Activated CD8-positive, alpha-beta T cell treated with anti-CD3 and anti-CD28 coated beads for 36 hours (primary cell): ENCODE results near the gene PDK2. TPM values are rescaled to one million over a fixed set of nuclear protein-coding genes. Genes with fewer than 3 reads are reported as not detected.

ENCODE experiments used
- ATAC-seq: fragments of 200-7000 bp; cut with Tn5 transposase; one replicate; pipeline ENCODE4 v1.10.0; 2021; ENCODE audit warnings: mild to moderate bottlenecking, moderate library complexity
- CTCF ChIA-PET: fragments of 350-600 bp; sonication (Branson Sonifier 250); formaldehyde crosslinking; loops from one replicate; lab custom pipeline; 2021; ENCODE audit warnings: antibody characterized with exemption; lab: Charles Lee
- POLR2A ChIA-PET: fragments of 350-600 bp; sonication (Branson Sonifier 250); formaldehyde crosslinking; loops from one replicate; lab custom pipeline; 2021; ENCODE audit warnings: antibody characterized with exemption; lab: Charles Lee
- DNase-seq: peaks from one replicate; pipeline ENCODE4 v3.0.0-alpha.2; 2020
- H3K27ac Mint-ChIP-seq: one replicate; pipeline ENCODE4 v1.8.0; 2021; ENCODE audit warnings: mild to moderate bottlenecking, mixed read lengths
- H3K27me3 Mint-ChIP-seq: one replicate; pipeline ENCODE4 v1.8.0; 2021; ENCODE audit warnings: mixed read lengths
- H3K36me3 Mint-ChIP-seq: one replicate; pipeline ENCODE4 v1.8.0; 2021; ENCODE audit warnings: low read depth, mixed read lengths
- H3K4me1 Mint-ChIP-seq: one replicate; pipeline ENCODE4 v1.8.0; 2021; ENCODE audit warnings: low read depth, mixed read lengths
- H3K4me3 Mint-ChIP-seq: one replicate; pipeline ENCODE4 v1.8.0; 2021; ENCODE audit warnings: mild to moderate bottlenecking, moderate library complexity, mixed read lengths
- H3K9me3 Mint-ChIP-seq: one replicate; pipeline ENCODE4 v1.8.0; 2021; ENCODE audit warnings: mixed read lengths
- intact Hi-C: fragments of 100-400 bp; cut with micrococcal nuclease; formaldehyde crosslinking; loops from one replicate; pipeline ENCODE4 v1.10.0; 2022
- total RNA-seq, 2 experiments: library from RNA; stranded (reverse); gene quantifications; one replicate each; pipeline ENCODE4 v1.2.3, GENCODE V29; 2021
- TF ChIP-seq, protein P1 (sequence below): fragments of 200-600 bp; IDR thresholded peaks from one replicate; pipeline ENCODE4 v1.8.0; 2022; ENCODE audit warnings: antibody characterized with exemption, mild to moderate bottlenecking

The PDK2 gene
- total RNA-seq, 2 experiments from 2014 or later = 6.0 to 7.7 TPM

DNA sequence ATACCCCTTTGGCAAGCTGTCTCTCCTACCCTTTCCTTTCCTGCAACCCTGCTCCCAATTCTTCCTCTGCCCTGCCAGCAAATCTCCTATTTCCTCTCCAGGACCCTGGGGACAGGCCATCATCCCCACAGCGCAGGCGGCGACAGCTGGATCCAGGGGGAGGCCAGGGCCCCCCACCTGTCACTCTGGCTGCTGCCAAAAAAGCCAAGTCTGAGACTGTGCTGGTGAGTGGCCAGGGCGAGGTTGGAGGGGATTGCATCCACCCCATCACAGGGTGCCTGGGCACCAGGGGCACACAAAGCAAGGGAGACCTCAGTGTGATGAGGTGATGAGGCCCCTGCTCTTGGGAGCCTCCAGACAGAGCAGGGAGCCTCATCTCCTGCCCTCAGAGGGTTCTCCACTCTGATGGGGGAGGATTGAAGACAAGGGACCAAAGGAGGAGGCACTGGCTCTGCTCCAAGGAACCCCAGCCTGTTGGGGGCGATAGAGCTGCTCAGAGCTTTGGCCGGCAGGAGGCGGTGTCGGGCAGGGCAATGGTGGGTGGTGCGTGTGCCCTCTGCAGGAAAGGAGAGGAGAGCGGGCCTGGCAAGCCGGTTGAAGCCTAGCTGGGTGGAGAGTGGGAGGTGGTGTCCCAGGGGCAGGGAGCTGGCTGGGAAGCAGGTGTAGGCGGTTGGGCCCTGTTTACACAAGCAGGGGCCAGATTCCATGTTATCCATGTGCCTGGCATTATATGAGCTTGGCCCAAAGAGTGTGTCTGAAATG is 15.6 kb upstream of the PDK2 start:
- no peaks in the 10 kb centered on the region for H3K4me1 Mint-ChIP-seq
- ChIA-PET CTCF (interaction anchor here (0.9 to 3.3 kb wide), 4 partner anchors 8 to 54 kb away, joined by 3 to 21 read pairs (median 4); no protein-coding TSS in a partner anchor), POLR2A (interaction anchor here (1.0 kb wide), 1 partner anchor 49 kb away, joined by 3 read pairs; no protein-coding TSS in a partner anchor)
- no peaks in the 10 kb centered on the region for H3K9me3 Mint-ChIP-seq
- TF ChIP-seq, protein P1, sequence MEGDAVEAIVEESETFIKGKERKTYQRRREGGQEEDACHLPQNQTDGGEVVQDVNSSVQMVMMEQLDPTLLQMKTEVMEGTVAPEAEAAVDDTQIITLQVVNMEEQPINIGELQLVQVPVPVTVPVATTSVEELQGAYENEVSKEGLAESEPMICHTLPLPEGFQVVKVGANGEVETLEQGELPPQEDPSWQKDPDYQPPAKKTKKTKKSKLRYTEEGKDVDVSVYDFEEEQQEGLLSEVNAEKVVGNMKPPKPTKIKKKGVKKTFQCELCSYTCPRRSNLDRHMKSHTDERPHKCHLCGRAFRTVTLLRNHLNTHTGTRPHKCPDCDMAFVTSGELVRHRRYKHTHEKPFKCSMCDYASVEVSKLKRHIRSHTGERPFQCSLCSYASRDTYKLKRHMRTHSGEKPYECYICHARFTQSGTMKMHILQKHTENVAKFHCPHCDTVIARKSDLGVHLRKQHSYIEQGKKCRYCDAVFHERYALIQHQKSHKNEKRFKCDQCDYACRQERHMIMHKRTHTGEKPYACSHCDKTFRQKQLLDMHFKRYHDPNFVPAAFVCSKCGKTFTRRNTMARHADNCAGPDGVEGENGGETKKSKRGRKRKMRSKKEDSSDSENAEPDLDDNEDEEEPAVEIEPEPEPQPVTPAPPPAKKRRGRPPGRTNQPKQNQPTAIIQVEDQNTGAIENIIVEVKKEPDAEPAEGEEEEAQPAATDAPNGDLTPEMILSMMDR = no peak
- peak; percentile 51 for ATAC-seq
- H3K4me3 Mint-ChIP-seq = no peak overlapping the region
- intact Hi-C loops = no loop called here
- H3K27me3 Mint-ChIP-seq = no peaks in the 10 kb centered on the region
- no peak overlapping the region for H3K27ac Mint-ChIP-seq
- H3K36me3 Mint-ChIP-seq = no peaks in the 10 kb centered on the region
- peak; percentile 42 for DNase-seq

DNA sequence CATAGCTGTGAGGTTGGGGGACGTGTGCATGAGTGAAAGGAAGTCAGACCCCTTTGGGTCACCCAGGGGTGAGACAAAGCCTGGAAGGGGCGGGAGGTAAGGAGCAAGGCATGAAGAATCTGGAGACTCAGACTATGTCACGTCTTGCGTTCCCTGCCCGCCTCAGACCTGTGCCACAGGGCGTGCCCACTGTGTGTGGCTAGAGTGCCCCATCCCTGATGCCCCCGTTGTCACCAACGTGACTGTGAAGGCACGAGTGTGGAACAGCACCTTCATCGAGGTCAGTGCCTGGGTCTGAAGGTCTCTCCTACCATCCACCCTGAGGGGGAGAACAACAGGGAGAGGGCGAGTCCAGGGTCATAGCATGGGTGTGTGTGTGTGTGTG is 15.1 kb upstream of the PDK2 start:
- Mint-ChIP-seq H3K4me3 (no peak overlapping the region), H3K36me3 (no peaks in the 10 kb centered on the region), H3K27me3 (no peaks in the 10 kb centered on the region), H3K4me1 (no peaks in the 10 kb centered on the region), H3K27ac (no peak overlapping the region), H3K9me3 (no peaks in the 10 kb centered on the region)
- POLR2A ChIA-PET = no interaction called here
- TF ChIP-seq, protein P1 = no peak
- intact Hi-C loops = no loop called here
- ATAC-seq = no peak
- CTCF ChIA-PET = interaction anchor here (0.9 to 3.3 kb wide), 2 partner anchors 7 to 54 kb away, joined by 4 to 21 read pairs; no protein-coding TSS in a partner anchor
- DNase-seq = no peak

DNA sequence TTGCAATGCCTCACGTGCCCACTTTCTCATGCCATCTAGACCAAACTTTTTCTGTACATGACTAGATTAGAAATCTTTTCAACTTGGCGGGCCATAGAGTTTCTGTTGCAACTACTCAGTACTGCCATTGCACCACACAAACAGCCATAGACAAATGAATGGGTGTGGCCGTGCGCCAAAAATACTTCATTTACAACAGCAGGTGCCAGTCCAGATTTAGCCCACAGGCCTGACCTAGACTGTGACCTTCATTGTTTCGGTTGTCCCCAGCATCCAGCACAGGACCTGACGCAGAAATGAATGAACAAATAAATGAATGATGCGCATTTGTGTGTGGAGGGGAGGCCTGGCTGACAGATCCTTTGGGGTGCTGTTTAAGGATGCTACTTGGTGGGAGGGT is 14.3 kb upstream of the PDK2 start:
- TF ChIP-seq, protein P1 = no peak
- no peaks in the 10 kb centered on the region for H3K36me3 Mint-ChIP-seq
- DNase-seq (no peak), ATAC-seq (no peak)
- ChIA-PET POLR2A (no interaction called here), CTCF (interaction anchor here (1.6 to 2.3 kb wide), 2 partner anchors 13 to 54 kb away, joined by 7 to 12 read pairs; partner anchors contain the start of gene PDK2)
- no peak overlapping the region for H3K27ac Mint-ChIP-seq
- no peaks in the 10 kb centered on the region for H3K4me1 Mint-ChIP-seq
- no peaks in the 10 kb centered on the region for H3K9me3 Mint-ChIP-seq
- intact Hi-C loops = no loop called here
- no peaks in the 10 kb centered on the region for H3K27me3 Mint-ChIP-seq
- no peak overlapping the region for H3K4me3 Mint-ChIP-seq

DNA sequence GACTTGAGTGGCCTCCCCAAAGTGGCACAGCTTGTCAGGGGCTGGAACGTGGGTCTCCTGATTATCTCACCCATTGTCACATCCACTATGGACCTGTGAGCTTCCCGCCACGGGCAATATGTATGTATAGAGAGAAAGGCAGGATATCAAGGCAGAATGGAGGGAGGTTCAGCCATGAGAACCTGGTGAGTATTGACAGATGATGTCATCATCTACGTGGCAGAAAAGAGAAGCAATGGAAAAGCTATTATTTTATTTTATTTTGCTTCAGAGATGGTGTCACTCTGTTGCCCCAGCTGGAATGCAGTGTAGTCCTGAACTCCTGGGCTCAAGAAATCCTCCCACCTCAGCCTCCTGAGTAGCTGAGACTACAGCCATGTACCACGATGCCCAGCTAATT is 13.4 kb upstream of the PDK2 start:
- POLR2A ChIA-PET = no interaction called here
- no peak for ATAC-seq
- no peak overlapping the region for H3K4me3 Mint-ChIP-seq

More for the DNA sequence above, 13.4 kb upstream of the PDK2 start:
- H3K9me3 Mint-ChIP-seq = no peaks in the 10 kb centered on the region
- no peaks in the 10 kb centered on the region for H3K36me3 Mint-ChIP-seq
- DNase-seq = no peak
- CTCF ChIA-PET = interaction anchor here (0.8 to 2.3 kb wide), 3 partner anchors 13 to 129 kb away, joined by 3 to 12 read pairs (median 7); partner anchors contain the start of gene PDK2
- no peaks in the 10 kb centered on the region for H3K4me1 Mint-ChIP-seq
- no peak overlapping the region for H3K27ac Mint-ChIP-seq
- no peaks in the 10 kb centered on the region for H3K27me3 Mint-ChIP-seq
- TF ChIP-seq, protein P1 = no peak
- intact Hi-C loops = no loop called here
